ENCODE results near the gene LIPE. TPM values are rescaled to one million over a fixed set of nuclear protein-coding genes. Genes with fewer than 3 reads are reported as not detected.

Gene LIPE
- total RNA-seq, 6 donors from 2014 or later: 1.3 to 6.2 (median 4.2) TPM

DNA sequence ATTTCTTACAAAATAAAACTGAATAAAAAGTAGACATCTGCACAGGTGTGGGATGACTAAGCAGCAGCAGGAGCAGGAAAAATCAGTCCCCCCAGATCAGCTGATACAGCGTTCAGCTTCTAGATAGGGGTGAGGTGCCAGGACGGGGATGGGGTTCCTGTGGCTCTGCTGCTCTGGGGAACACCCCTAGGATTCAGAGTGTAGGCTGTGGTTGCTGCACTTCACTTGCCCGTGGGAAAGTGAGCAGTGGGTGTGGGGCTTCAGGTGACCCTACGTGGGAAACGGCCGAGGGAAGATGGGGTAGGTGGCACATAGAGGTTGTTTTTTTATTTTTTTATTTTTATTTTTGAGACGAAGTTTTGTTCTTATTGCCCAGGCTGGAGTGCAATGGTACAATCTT, 18.8 kb upstream of the LIPE start:
- ATAC-seq (ENCODE audit: low FRiP score in 2 of 2) (no peak), DNase-seq (no peak)
- Histone ChIP-seq H3K27me3 (no peaks in the 10 kb centered on the region), H3K4me3 (no peak overlapping the region), H3K9me3 (no peaks in the 10 kb centered on the region), H3K36me3 (no peaks in the 10 kb centered on the region), H3K4me1 (peaks cover 5 to 30% (median 16%) of the 10 kb centered on the region in 4 donors), H3K27ac (no peak overlapping the region)
- no peak for TF ChIP-seq POLR2AphosphoS5 (IDR thresholded peaks at IDR 0.05)
- TF ChIP-seq EP300 (IDR thresholded peaks at IDR 0.05): no peak
- WGBS, 2 donors: 82 to 89% methylated on average over 7 of the region's 7 CpGs

DNA sequence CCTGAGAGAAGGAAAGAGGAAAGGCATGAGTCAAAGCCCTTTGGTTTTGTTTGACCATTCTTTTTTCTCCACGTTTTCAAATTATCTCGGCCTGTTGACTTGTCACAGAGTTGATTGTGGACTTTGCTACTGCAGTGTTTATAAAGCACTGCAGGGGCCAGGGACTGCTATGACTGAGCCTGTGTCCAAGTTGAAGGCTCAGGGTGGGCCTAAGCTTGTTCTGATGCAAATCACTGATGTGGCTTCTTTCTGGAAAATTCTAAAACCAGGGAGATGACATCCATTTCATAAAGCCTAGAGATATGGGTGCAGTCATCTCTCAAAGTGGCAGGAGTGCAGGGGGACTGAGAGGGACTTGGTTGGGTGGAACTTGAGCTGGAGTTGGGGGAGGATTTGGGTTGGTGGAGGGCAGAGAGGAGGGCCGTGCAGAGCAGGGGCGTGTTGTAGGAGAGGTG, 16.8 kb upstream of the LIPE start:
- Histone ChIP-seq H3K27me3 (no peaks in the 10 kb centered on the region), H3K36me3 (no peaks in the 10 kb centered on the region), H3K9me3 (no peaks in the 10 kb centered on the region), H3K4me1 (peaks cover 6 to 27% (median 8%) of the 10 kb centered on the region in 4 donors), H3K27ac (peak overlapping the region; percentile 44 to 82 (median 66)), H3K4me3 (no peak overlapping the region)
- 54 to 58% methylated on average over 4 of the region's 4 CpGs for WGBS, 2 donors
- no peak for DNase-seq
- no peak for ATAC-seq (ENCODE audit: low FRiP score in 2 of 2)
- TF ChIP-seq EP300 (IDR thresholded peaks at IDR 0.05): no peak
- TF ChIP-seq POLR2AphosphoS5 (IDR thresholded peaks at IDR 0.05): no peak
- TF ChIP-seq POLR2A (IDR thresholded peaks at IDR 0.05): peak in 1 of 4 donors; percentile 4

GRCh38 chr19:42442833-42443232, 15.6 kb upstream of the LIPE start, which contains the start of gene CXCL17:
CXCL17 (minus strand) TSS chr19:42442946; CDS start chr19:42442832, 114 bp downstream.
- ATAC-seq (ENCODE audit: low FRiP score in 2 of 2) (peak; percentile 21 to 63), DNase-seq (peak in 1 of 2 donors; percentile 76)
- H3K27ac ChIP-seq: peak within 1 kb of the TSS; percentile 62 to 85 (median 81)

DNA sequence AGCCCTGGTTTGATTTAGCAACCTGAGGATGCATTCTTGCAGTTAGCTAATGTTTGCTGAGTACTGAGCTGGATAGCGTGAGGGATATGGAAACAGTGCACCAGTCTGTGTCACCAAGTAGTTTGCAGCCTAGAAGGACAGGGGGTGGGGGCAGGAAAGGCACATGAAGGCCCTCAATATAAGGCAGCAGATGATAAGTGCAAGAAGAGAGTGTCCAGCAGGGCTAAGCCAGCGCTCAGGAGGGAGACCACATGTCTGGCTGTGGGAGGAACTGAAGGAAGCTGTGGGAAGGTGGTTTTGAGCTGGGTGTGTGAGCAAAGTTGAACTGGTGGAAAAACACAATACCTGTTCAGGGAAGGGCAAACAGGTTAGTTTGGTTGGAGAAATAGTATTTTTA, 13.9 kb upstream of the LIPE start:
- ATAC-seq (ENCODE audit: low FRiP score in 2 of 2) (peak; percentile 47 to 74), DNase-seq (peak in 1 of 2 donors; percentile 65)
- Histone ChIP-seq H3K36me3 (no peaks in the 10 kb centered on the region), H3K27ac (peak overlapping the region in 3 of 4 donors; percentile 80 to 85 (median 82)), H3K27me3 (no peaks in the 10 kb centered on the region), H3K9me3 (no peaks in the 10 kb centered on the region), H3K4me1 (peaks cover 10 to 32% (median 11%) of the 10 kb centered on the region in 4 donors), H3K4me3 (peak overlapping the region in 3 of 4 donors; percentile 36 to 43 (median 37))
- TF ChIP-seq EP300 (IDR thresholded peaks at IDR 0.05): no peak
- peak in 2 of 4 donors; percentile 31 to 58 for TF ChIP-seq POLR2A (IDR thresholded peaks at IDR 0.05)
- peak in 1 of 2 donors; percentile 66 for TF ChIP-seq POLR2AphosphoS5 (IDR thresholded peaks at IDR 0.05)
- TF ChIP-seq CTCF (IDR thresholded peaks at IDR 0.05): no peak
- WGBS, 2 donors: 34 to 58% methylated on average over 2 of the region's 2 CpGs

More at GRCh38 chr19:42442833-42443232, 15.6 kb upstream of the LIPE start, which contains the start of gene CXCL17:
- H3K36me3 ChIP-seq: no peaks in the 10 kb centered on the region
- 64 to 82% methylated on average over 7 of the region's 7 CpGs for WGBS, 2 donors
- H3K9me3 ChIP-seq: no peaks in the 10 kb centered on the region
- H3K4me3 ChIP-seq: peak within 1 kb of the TSS in 3 of 4 donors; percentile 36 to 43 (median 37)
- TF ChIP-seq POLR2AphosphoS5 (IDR thresholded peaks at IDR 0.05) (peak; percentile 49 to 86), CTCF (IDR thresholded peaks at IDR 0.05) (no peak), EP300 (IDR thresholded peaks at IDR 0.05) (peak in 2 of 4 donors; percentile 33 to 94), POLR2A (IDR thresholded peaks at IDR 0.05) (peak in 2 of 4 donors; percentile 55 to 79)
- H3K27me3 ChIP-seq: no peaks in the 10 kb centered on the region
- H3K4me1 ChIP-seq: peaks cover 10 to 32% (median 11%) of the 10 kb centered on the region in 4 donors

GRCh38 chr19:42440357-42441048, 13.3 kb upstream of the LIPE start:
- WGBS, 2 donors: 21 to 22% methylated on average over 15 to 16 of the region's 16 CpGs
- Histone ChIP-seq H3K9me3 (no peaks in the 10 kb centered on the region), H3K4me1 (peaks cover 10 to 32% (median 11%) of the 10 kb centered on the region in 4 donors), H3K27me3 (no peaks in the 10 kb centered on the region), H3K36me3 (no peaks in the 10 kb centered on the region), H3K27ac (peak overlapping the region; percentile 22 to 85 (median 81)), H3K4me3 (peak overlapping the region in 3 of 4 donors; percentile 36 to 43 (median 37))
- TF ChIP-seq EP300 (IDR thresholded peaks at IDR 0.05): no peak
- TF ChIP-seq CTCF (IDR thresholded peaks at IDR 0.05): peak; percentile 69 to 90 (median 83)
- no peak for TF ChIP-seq POLR2A (IDR thresholded peaks at IDR 0.05)
- no peak for TF ChIP-seq POLR2AphosphoS5 (IDR thresholded peaks at IDR 0.05)
- ATAC-seq (ENCODE audit: low FRiP score in 2 of 2): peak; percentile 76 to 80
- peak; percentile 85 to 91 for DNase-seq
